ENCODE data around the gene MRGPRE. TPM values are rescaled to one million over a fixed set of nuclear protein-coding genes. Genes with fewer than 3 reads are reported as not detected.

MRGPRE gene
- total RNA-seq, 6 experiments from 2014 or later: not detected

GRCh38 chr11:3222941-3223915, 9.0 kb downstream of the MRGPRE start:
- Mint-ChIP-seq H3K4me1 (ENCODE audit: low read depth) (0 out of 2 replicates have a peak, but pooled peaks cover 6% of the 10 kb centered on the region), H3K36me3 (ENCODE audit: low read depth) (no peaks in the 10 kb centered on the region)

GRCh38 chr11:3222003-3222855, 10.0 kb downstream of the MRGPRE start:
- Mint-ChIP-seq H3K36me3 (ENCODE audit: low read depth) (no peaks in the 10 kb centered on the region), H3K4me1 (ENCODE audit: low read depth) (0 out of 2 replicates have a peak, but pooled peaks cover 6% of the 10 kb centered on the region), H3K9me3 (no peaks in the 10 kb centered on the region), H3K27ac (no peak overlapping the region), H3K4me3 (no peak overlapping the region), H3K27me3 (ENCODE audit: insufficient read depth) (peaks cover 28% of the 10 kb centered on the region)
- no peak for TF ChIP-seq CTCF (IDR thresholded peaks at IDR 0.05)
- DNase-seq: no peak

More at GRCh38 chr11:3222941-3223915, 9.0 kb downstream of the MRGPRE start:
- no peak for DNase-seq
- TF ChIP-seq CTCF (IDR thresholded peaks at IDR 0.05): no peak
- no peak overlapping the region for H3K4me3 Mint-ChIP-seq
- H3K27ac Mint-ChIP-seq: no peak overlapping the region
- H3K27me3 Mint-ChIP-seq (ENCODE audit: insufficient read depth): peaks cover 27% of the 10 kb centered on the region
- H3K9me3 Mint-ChIP-seq: no peaks in the 10 kb centered on the region

GRCh38 chr11:3221408-3222002, 10.7 kb downstream of the MRGPRE start:
- Mint-ChIP-seq H3K4me1 (ENCODE audit: low read depth) (peaks cover 12% of the 10 kb centered on the region), H3K27me3 (ENCODE audit: insufficient read depth) (peaks cover 32% of the 10 kb centered on the region), H3K4me3 (no peak overlapping the region), H3K9me3 (no peaks in the 10 kb centered on the region), H3K27ac (no peak overlapping the region), H3K36me3 (ENCODE audit: low read depth) (no peaks in the 10 kb centered on the region)
- DNase-seq: no peak
- TF ChIP-seq CTCF (IDR thresholded peaks at IDR 0.05): no peak

GRCh38 chr11:3220521-3221407, 11.5 kb downstream of the MRGPRE start:
- no peak for DNase-seq
- Mint-ChIP-seq H3K9me3 (no peaks in the 10 kb centered on the region), H3K27ac (no peak overlapping the region), H3K4me3 (no peak overlapping the region), H3K4me1 (ENCODE audit: low read depth) (peaks cover 6% of the 10 kb centered on the region), H3K36me3 (ENCODE audit: low read depth) (no peaks in the 10 kb centered on the region), H3K27me3 (ENCODE audit: insufficient read depth) (peaks cover 35% of the 10 kb centered on the region)
- TF ChIP-seq CTCF (IDR thresholded peaks at IDR 0.05): no peak
